Fibroblast of the aortic adventitia (primary cell): Measurements from ENCODE around the gene PHRF1. TPM values are rescaled to one million over a fixed set of nuclear protein-coding genes. Genes with fewer than 3 reads are reported as not detected.

Experiments
- DNase-seq: peaks from one replicate; pipeline ENCODE4 v3.0.0-alpha.2; 2010; ENCODE audit warnings: low read depth
- H3K4me3 ChIP-seq: 2 replicates; pipeline ENCODE4 v1.5.1; 2011; ENCODE audit warnings: low read depth, mild to moderate bottlenecking, control low read depth, low read length, moderate library complexity
- total RNA-seq: library from RNA; depleted of rRNA; stranded (reverse); fragments of >200 nt; gene quantifications from 2 replicates; pipeline ENCODE4 v1.2.3, GENCODE V29; 2012; ENCODE audit warnings: low replicate concordance
- TF ChIP-seq, protein P1 (sequence below): IDR thresholded peaks from 2 replicates; pipeline ENCODE4 v1.5.1; 2011; ENCODE audit warnings: mild to moderate bottlenecking, low read length, control low read depth, inconsistent platforms; ENCODE audit not compliant: insufficient read depth

Gene PHRF1
- total RNA-seq, 1 donor: 27.6 TPM

DNA sequence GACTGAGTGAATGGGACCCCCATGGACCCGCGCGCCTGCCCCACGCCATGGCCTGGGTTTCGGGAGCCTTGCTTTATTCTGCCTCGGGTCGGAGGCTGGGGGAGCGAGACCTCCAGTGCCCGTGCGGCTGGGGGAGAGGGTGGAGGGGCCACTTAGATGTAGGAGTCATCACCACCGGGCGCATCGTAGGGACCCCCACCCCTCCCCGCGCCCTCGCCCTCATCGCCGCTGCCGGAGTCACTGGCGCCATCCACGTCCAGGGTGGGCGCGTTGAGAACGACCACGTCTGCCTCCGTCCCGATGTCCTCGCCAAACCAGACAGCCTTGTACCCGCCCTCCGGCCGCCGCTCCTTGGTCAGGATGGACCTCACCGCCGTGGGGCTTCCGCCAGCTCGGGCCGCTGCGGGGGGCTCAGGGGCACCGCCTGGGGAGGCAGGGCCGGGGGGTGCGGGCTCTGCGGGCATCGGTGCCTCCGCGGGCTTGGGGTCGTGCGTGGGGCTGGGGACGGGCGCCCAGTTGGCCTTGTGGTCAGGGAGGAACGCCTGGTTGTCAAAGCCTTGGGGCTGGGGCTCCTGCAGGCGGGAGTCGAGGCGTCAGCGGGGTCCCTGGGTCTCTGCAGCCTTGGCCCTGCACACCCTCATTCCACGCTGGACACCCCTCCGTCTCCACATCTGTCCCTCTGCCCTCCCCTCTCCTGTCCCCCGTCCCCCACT is 41.1 kb downstream of the PHRF1 start:
- H3K4me3 ChIP-seq: no peak overlapping the region
- TF ChIP-seq, protein P1, sequence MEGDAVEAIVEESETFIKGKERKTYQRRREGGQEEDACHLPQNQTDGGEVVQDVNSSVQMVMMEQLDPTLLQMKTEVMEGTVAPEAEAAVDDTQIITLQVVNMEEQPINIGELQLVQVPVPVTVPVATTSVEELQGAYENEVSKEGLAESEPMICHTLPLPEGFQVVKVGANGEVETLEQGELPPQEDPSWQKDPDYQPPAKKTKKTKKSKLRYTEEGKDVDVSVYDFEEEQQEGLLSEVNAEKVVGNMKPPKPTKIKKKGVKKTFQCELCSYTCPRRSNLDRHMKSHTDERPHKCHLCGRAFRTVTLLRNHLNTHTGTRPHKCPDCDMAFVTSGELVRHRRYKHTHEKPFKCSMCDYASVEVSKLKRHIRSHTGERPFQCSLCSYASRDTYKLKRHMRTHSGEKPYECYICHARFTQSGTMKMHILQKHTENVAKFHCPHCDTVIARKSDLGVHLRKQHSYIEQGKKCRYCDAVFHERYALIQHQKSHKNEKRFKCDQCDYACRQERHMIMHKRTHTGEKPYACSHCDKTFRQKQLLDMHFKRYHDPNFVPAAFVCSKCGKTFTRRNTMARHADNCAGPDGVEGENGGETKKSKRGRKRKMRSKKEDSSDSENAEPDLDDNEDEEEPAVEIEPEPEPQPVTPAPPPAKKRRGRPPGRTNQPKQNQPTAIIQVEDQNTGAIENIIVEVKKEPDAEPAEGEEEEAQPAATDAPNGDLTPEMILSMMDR: no peak
- DNase-seq: no peak

DNA sequence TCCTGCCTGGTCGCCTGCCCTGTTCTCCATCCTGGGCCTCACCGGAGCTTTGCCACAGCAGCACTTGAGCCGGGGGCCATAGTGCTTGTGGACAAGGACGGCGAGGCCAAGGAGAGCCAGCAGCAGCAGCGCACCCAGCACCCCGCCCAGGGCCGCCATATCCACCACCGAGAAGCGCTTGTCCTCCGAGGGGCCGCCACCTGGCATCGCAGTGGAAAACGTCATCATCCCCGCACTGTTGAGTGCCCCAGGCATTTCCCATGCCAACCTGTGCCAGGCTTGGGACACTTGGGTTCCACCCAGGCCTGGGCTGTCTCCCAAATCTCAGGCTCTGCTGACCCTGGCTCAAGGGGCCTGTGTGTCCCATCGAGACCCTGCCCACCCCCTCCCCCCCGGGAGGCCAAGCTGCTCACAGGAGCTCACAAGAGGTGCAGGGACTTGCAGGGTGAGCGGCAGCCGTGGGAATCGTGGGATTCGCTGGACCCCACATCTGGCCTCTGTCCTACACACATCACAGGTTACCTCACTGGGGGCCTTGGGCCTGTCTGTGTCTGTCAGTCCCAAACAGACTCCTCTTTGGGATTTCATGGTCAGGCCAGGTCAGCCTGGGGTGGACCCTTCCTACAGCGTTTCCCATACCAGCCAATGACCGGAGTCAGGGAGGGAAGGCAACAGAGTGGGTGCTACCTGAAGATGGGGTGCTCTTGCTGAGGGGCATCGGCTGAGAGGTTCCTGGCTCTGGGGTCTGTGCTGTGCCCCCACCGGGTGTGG is 41.8 kb downstream of the PHRF1 start:
- no peak overlapping the region for H3K4me3 ChIP-seq
- TF ChIP-seq, protein P1: no peak
- no peak for DNase-seq

DNA sequence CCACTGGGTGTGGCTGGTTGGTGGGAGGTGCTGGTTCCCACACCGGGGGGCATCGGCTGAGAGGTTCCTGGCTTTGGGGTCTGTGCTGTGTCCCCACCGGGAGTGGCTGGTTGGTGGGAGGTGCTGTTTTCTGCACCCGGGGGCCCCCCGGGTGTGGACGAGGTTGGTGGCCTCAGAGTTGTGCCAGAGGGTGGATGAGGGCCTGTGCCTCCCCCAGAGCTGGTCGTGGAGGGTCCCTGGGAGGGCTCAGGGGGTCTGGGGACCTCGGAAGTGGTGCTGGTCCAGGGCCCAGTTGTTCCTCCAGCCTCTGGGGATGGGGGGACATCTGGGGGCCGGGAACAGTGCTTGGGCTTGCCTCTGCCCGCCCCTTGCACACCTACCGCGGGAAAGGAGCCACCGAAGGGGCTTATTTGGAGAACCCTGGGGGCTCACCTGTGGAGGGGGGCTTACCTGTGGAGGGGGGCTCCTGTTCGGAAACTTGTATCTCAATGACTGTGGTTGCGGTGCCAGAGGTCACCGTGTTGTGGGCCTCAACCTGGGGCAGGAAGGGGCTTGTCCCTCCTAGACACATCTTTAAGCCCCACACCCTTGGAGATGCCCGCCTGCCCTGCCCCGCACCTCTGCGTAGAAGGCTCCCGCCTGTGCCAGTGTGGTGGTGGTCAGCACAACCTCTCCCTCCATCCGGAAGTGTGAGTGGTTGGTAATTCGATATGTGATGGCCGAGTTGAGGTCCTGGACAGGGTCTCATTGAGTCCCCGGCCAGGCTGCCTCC is 42.8 kb downstream of the PHRF1 start:
- H3K4me3 ChIP-seq: no peak overlapping the region
- TF ChIP-seq, protein P1: no peak
- no peak for DNase-seq

DNA sequence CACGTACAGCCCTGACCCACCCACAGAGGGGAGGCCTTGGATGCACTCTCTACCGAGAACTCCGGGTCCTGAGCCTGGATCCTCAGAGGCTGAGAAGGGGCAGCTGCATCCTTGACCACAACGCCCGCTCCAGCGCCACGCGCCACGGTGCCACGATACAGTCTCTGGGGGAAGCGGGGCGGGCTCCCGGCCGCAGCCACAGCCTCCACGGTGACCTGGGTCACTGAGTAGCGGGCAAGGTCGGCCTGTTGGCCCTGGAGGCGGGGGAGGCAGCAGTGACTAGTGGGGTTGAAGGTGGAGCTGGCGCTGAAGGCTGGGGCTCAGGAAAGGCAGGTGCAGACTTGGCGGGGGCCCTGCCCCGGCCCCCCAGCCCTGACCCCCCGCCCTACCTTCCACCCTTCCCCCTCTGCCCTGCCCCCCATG is 43.4 kb downstream of the PHRF1 start:
- H3K4me3 ChIP-seq: no peak overlapping the region
- TF ChIP-seq, protein P1: no peak
- DNase-seq: no peak

DNA sequence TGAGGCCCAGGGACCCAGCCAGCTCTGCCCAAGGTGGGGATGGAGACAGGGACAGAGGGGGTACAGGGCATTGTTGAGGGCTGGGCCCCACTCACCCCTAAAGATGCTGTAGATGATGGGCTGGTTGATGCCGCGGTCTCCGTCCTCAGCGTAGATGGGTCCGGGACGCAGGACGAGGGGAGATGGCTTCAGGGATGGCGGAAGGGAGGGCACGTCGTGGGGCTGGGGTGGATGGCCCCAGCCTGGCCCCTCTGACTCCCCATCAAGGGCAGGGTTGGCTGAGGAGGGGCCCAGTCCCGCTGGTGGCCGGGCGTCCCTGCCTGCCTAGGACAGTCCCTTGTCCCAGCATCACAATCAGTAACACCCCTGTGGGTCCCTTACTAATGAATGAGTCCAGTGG is 43.9 kb downstream of the PHRF1 start:
- no peak overlapping the region for H3K4me3 ChIP-seq
- TF ChIP-seq, protein P1: no peak
- no peak for DNase-seq

DNA sequence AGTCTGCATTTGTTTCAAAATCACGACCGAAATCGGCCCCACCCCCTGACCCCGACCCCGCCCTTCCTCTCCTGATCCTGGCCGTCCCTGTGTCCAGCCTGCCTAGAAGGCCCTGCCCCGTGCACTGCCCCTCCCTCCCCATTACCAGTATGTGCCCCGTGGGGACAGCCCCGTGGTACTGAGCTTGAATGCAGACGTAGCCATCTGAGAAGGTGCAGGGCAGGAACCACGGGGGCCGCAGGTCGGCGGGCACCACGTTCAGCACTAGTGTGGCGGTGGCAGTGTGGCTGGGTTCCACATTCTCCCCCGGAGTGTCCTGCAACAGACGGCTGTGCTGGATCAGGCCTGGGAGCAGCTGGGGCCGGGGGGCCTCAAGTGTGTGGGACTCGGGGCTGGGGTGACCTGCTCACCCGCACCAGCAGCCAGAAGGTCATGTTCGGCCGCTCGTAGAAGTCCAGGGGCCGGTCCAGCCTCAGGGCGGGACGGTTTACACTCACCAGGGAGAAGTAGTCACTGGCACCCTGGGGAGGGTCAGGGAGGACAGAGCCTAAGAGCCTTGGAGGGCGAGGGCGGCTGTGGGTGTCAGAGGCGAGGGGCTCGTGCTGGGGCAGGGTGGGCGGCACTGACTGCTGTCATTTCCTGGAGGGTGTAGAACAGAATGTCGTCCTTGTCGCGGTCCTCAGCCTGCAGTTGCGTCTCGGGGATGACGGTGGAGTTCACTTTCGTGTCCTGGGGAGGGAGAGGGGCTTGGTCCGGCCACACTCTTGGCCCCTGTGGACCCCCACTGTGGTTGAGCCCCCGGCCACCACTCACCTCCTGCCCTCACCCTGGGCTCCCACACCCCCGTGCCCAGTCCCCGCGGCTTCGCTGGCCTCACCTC is 44.9 kb downstream of the PHRF1 start:
- no peak for DNase-seq
- TF ChIP-seq, protein P1: no peak

More for the DNA sequence above, 44.9 kb downstream of the PHRF1 start:
- H3K4me3 ChIP-seq: no peak overlapping the region
